Heart left ventricle (tissue), 16 donors: Measurements from ENCODE around the gene NELL1. TPM values are rescaled to one million over a fixed set of nuclear protein-coding genes. Genes with fewer than 3 reads are reported as not detected.
"Not testable (repeated sequence)": the region's sequence is repeated elsewhere in the genome, so short reads cannot be mapped to it uniquely, and the experiment has no call there.

ENCODE experiments used
- ATAC-seq, 4 donors: fragments of 200-7000 bp; cut with Tn5 transposase; one replicate each; pipeline ENCODE4 v1.9.1; 2020 to 2022; ENCODE audit warnings: moderate library complexity in 4 of 4, mild to moderate bottlenecking in 3 of 4, moderate number of reproducible peaks in 1 of 4
- DNase-seq, 5 donors: peaks; one replicate each; pipeline ENCODE4 v3.0.0-alpha.2; 2020
- H3K27ac ChIP-seq, 12 donors: fragments of 200-600 bp; sonication (generic) in 4 of 12; one replicate each; pipeline versions ENCODE4 v1.5.0 to v1.8.0; 2016 to 2022; ENCODE audit warnings: mild to moderate bottlenecking in 2 of 12
- H3K27me3 ChIP-seq, 9 donors: fragments of 200-600 bp; sonication (generic) in 2 of 9; one replicate each; pipeline versions ENCODE4 v1.5.1 to v1.8.0; 2016 to 2022; ENCODE audit warnings: mild to moderate bottlenecking in 3 of 9
- H3K36me3 ChIP-seq, 9 donors: fragments of 200-600 bp; sonication (generic) in 2 of 9; one replicate each; pipeline versions ENCODE4 v1.5.0 to v1.8.0; 2018 to 2022; ENCODE audit warnings: mild to moderate bottlenecking in 2 of 9
- H3K4me1 ChIP-seq, 12 donors: fragments of 200-600 bp; sonication (generic) in 4 of 12; one replicate each; pipeline versions ENCODE4 v1.5.0 to v1.8.0; 2016 to 2022; ENCODE audit warnings: mild to moderate bottlenecking in 3 of 12
- H3K4me3 ChIP-seq, 12 donors: fragments of 200-600 bp; sonication (generic) in 4 of 12; one replicate each; pipeline versions ENCODE4 v1.5.0 to v1.8.0; 2017 to 2022; ENCODE audit warnings: mild to moderate bottlenecking in 9 of 12, moderate library complexity in 4 of 12
- H3K9me3 ChIP-seq, 12 donors: fragments of 200-600 bp; sonication (generic) in 4 of 12; one replicate each; pipeline versions ENCODE4 v1.5.0 to v1.8.0; 2016 to 2022; ENCODE audit warnings: mild to moderate bottlenecking in 1 of 12
- CTCF ChIP-seq, 12 donors: fragments of 200-600 bp; sonication (generic) in 4 of 12; IDR thresholded peaks; one replicate each; pipeline versions ENCODE4 v1.5.0 to v1.8.0; 2018 to 2022; ENCODE audit warnings: antibody characterized with exemption in 12 of 12, mild to moderate bottlenecking in 5 of 12
- POLR2A ChIP-seq, 2 donors: fragments of 450-650 bp; IDR thresholded peaks; one replicate each; pipeline ENCODE4 v1.6.1; 2017; ENCODE audit warnings: antibody characterized with exemption in 2 of 2, mild to moderate bottlenecking in 2 of 2, moderate library complexity in 2 of 2
- WGBS, 4 donors: extraction: QIAGEN DNeasy Blood & Tissue Kit in 2 of 4; methylation state at CpG; one replicate each; pipeline versions ENCODE4 v1.1.5 to v1.1.7; 2013 to 2018; 5-methylcytosine and 5-hydroxymethylcytosine counted together
- intact Hi-C, 10 donors: fragments of 100-400 bp; cut with DNase I; formaldehyde crosslinking; loops; one replicate each; pipeline versions ENCODE4 v1.11.1 to v1.14.2; 2022
- polyA plus RNA-seq, 2 donors: library from polyadenylated mRNA; stranded (reverse); fragments of 200-250 nt; gene quantifications; one replicate each; pipeline ENCODE4 v1.2.3, GENCODE V29; 2013
- total RNA-seq, 9 donors: library from RNA; depleted of rRNA in 2 of 9; stranded (reverse); fragments of >200 nt in 2 of 9; fragmentation: NEBNext Ultra II Directional in 3 of 9; extraction: Animal tissue kit (Norgen Biotek cat#: 25700) in 3 of 9; gene quantifications; one replicate each; pipeline versions ENCODE4 v1.1.0 to v1.2.4, GENCODE V29; 2016 to 2023
- donor health status: ischemic (EF 13 %, LVEDD 7.1; RV severe dilation, severe dysfunction).
- donor health status: healthy with polysubstance abuse.
- donor health status: DM: no; HTN: yes; CAD: no.
- donor health status: DM: no; HTN: no; CAD: no.
- donor health status: ischemic (EF 25% LVEDD 6.9; RV normal size, moderate dysfunction).
- donor health status: ischemic (EF 25% LVEDD 5.7; RV mildly dilated, moderate dysfunction).
- donor health status: healthy.
- donor health status: DM: yes; HTN: yes; CAD: no.
- donor health status: ischemic (EF 35%, LVEDD 5.7; RV mildly dilated, moderate dysfunction).
- donor health status: nonischemic (EF 11% LVEDD 7.7; RV severe dilation, severe dysfunction).
- donor health status: DM: yes; HTN: yes; CAD: no.
- donor health status: PGD.
- donor health status: ischemic (EF 29% LVEDD 5.4; RV normal size, mild dysfunction).
- donor health status: nonischemic (EF 23%, LVEDD 6.1; RV moderate dilation, normal function).

NELL1 gene
- total and polyA plus RNA-seq, 11 donors: 1.6 TPM; not detected in 10

DNA sequence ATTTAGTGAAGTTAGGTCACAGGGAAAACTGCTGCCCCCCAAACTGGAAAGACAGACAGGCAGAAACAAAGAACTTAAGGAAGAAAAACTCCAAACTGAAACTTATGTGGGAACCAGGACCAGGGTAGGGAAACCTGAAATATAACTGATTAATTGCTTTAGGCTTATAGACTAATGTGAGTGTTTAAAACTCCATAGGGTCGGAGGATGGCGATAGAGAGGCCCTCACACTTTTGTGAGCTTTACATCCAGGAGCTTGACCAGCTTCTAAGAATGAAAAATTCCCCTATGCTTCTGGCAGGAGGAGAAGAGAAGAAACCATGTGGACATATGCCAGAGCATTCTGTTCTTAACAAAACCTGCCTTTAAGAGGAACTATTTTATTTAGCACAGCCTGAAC, 598.6 kb downstream of the NELL1 start:
- no peaks in the 10 kb centered on the region for H3K4me1 ChIP-seq
- no peaks in the 10 kb centered on the region for H3K36me3 ChIP-seq
- DNase-seq: no peak
- TF ChIP-seq CTCF (IDR thresholded peaks at IDR 0.05): no peak
- no peak for TF ChIP-seq POLR2A (IDR thresholded peaks at IDR 0.05)
- no peaks in the 10 kb centered on the region for H3K27me3 ChIP-seq
- WGBS, 4 donors: 44 to 55% (median 51%) methylated on average over 2 of the region's 2 CpGs
- intact Hi-C loops: no loop called here
- no peak overlapping the region for H3K4me3 ChIP-seq
- no peak overlapping the region for H3K27ac ChIP-seq
- ATAC-seq: no peak
- H3K9me3 ChIP-seq: peaks cover 0 to 5% (median 0%) of the 10 kb centered on the region in 12 donors

GRCh38 chr11:21272139-21272538, 602.8 kb downstream of the NELL1 start:
- H3K9me3 ChIP-seq, H3K27ac ChIP-seq, H3K27me3 ChIP-seq, H3K36me3 ChIP-seq, DNase-seq, ATAC-seq, intact Hi-C loops, H3K4me3 ChIP-seq, H3K4me1 ChIP-seq: not testable (repeated sequence)
- WGBS, 4 donors: 70 to 90% (median 82%) methylated on average over 2 to 6 of the region's 6 CpGs

DNA sequence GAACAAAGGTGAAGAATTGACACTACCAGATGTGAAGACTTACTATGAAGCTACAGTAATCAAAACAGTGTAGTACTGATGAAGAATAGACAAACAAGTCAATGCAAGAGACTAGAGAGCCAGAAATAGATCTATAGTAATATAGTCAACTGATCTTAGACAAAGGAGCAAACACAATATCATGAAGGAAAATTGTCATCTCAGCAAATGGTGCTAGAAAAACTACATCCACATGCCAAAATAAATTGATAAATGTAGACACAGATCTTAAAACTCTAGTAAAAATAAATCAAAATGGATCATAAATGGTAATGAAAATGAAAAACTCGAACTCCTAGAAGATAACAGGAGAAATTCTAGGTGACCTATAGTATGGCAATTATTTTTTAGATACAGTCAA, 609.5 kb downstream of the NELL1 start:
- intact Hi-C loops: no loop called here
- Histone ChIP-seq H3K9me3 (peaks cover 0 to 11% (median 0%) of the 10 kb centered on the region in 12 donors), H3K4me1 (no peaks in the 10 kb centered on the region), H3K4me3 (no peak overlapping the region), H3K27ac (no peak overlapping the region), H3K36me3 (no peaks in the 10 kb centered on the region), H3K27me3 (no peaks in the 10 kb centered on the region)
- ATAC-seq (no peak), DNase-seq (no peak)
- TF ChIP-seq CTCF (IDR thresholded peaks at IDR 0.05) (no peak), POLR2A (IDR thresholded peaks at IDR 0.05) (no peak)
- WGBS, 4 donors: 53 to 72% (median 66%) methylated on average over 1 of the region's 1 CpG

DNA sequence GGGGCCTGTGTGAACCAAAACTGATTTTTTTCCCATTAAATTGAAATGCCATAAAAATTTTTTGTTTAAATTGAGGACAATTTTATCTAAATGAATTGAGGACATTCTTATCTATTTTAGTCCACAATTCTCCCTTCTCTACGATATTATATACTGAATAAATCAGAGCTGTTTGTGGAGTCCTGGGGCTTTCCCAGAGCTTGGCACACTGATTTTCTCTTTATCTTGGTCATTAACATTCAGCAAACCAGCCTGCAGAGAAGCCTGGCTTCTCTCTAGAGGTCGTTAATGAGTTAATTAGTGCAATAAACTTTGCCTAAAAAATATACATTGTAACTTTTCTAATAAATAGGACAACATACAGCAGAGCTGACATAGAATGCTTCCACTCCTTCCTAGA, 615.7 kb downstream of the NELL1 start:
- DNase-seq: no peak
- H3K36me3 ChIP-seq: no peaks in the 10 kb centered on the region
- WGBS, 4 donors: 25 to 33% (median 27%) methylated on average over 2 of the region's 2 CpGs
- no peak for TF ChIP-seq POLR2A (IDR thresholded peaks at IDR 0.05)
- no peak for TF ChIP-seq CTCF (IDR thresholded peaks at IDR 0.05)
- H3K4me3 ChIP-seq: no peak overlapping the region
- intact Hi-C loops: no loop called here
- H3K27ac ChIP-seq: no peak overlapping the region
- peaks cover 0 to 3% (median 0%) of the 10 kb centered on the region in 12 donors for H3K9me3 ChIP-seq
- no peak for ATAC-seq
- no peaks in the 10 kb centered on the region for H3K4me1 ChIP-seq
- no peaks in the 10 kb centered on the region for H3K27me3 ChIP-seq

GRCh38 chr11:21289686-21290085, 620.3 kb downstream of the NELL1 start:
- TF ChIP-seq CTCF (IDR thresholded peaks at IDR 0.05): no peak
- no peak for TF ChIP-seq POLR2A (IDR thresholded peaks at IDR 0.05)
- no peak for DNase-seq
- Histone ChIP-seq H3K27me3 (no peaks in the 10 kb centered on the region), H3K27ac (no peak overlapping the region), H3K4me1 (no peaks in the 10 kb centered on the region), H3K36me3 (no peaks in the 10 kb centered on the region), H3K4me3 (no peak overlapping the region), H3K9me3 (peaks cover 0 to 13% (median 0%) of the 10 kb centered on the region in 12 donors)
- WGBS, 4 donors: 62 to 79% (median 72%) methylated on average over 4 of the region's 4 CpGs
- intact Hi-C loops: no loop called here
- no peak for ATAC-seq
